ENCODE measurements around the gene GPR3. TPM values are rescaled to one million over a fixed set of nuclear protein-coding genes. Genes with fewer than 3 reads are reported as not detected.

The GPR3 gene
- total and polyA plus RNA-seq, 2 of the 8 experiments (the other 6 are each of a cell fraction or from before 2014, with no cell fraction given): 9.9 to 26.5 TPM

DNA sequence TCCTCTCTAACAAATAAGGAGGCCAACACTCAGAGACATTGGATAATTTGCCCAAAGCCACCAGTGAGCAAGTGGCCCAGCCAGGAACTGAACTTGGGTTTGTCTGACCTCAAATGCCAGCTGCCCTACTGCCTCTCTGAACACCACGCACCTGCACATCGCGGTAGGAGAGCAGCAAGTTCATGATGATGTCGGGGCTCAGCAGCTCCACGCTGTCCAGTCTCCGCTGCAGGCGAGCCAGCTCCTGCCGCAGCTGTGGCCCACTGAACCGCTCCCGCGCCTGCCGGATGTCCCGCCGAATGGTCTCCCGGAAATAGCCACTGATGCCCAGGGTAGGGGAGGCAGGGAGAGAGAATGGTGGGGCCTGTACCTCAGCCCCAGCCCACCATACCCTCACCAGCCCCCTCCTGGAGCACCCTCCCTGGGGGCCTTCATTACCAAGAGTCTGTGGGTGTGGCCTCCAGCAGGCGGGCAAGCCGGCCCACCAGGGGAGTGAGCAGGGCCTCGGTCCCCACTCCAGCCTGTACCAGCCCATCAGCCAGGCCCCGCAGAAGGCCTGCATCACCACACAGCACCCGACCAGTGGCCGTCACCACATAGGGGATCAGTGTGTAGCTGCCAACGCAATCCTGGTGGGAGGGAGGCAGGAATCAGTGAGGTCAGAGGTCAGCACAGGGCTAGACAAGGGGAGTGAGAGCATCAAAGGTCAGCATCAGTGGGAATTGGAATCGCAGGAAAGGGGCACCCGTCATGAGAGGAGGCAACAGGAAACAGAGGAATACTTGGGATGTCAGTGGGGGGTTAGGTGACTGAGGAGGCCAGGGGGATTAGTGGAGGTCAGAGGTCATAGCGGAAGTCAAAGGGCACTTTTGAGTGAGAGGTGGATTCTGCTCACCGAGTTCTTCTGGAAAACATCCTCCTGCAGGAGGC is 28.4 kb upstream of the GPR3 start:
- CTCF ChIA-PET (ENCODE audit: partially characterized antibody): interaction anchor here (0.9 to 28.8 kb wide), 11 partner anchors 8 to 243 kb away, joined by 3 to 625 read pairs (median 16); partner anchors contain the start of genes CD164L2, FCN3, GPR3 and SYTL1
- Histone ChIP-seq H3K79me1 (ENCODE audit: low read depth, low read length) (no peaks in the 10 kb centered on the region), H2AFZ (ENCODE audit: low read length) (no peak overlapping the region), H3K27ac (ENCODE audit: low read depth, low read length) (no peak overlapping the region), H2BK12ac (ENCODE audit: low read depth, low read length) (0 out of 2 replicates have a peak overlapping the region, but pooled peaks have one; percentile 33), H4K5ac (ENCODE audit: insufficient read length, low read depth, low read length) (no peak overlapping the region), H3K18ac (ENCODE audit: extremely low read depth, low read length) (no peak overlapping the region), H3K4me2 (ENCODE audit: insufficient read depth in 1 of 2, low read depth in 2 of 2, low read length in 2 of 2) (peak overlapping the region in 1 of 2 experiments; percentile 97; a peak in 1 of 4 replicates), H3K9ac (replicated peaks in 1 of 4; ENCODE audit: extremely low read depth in 1 of 4, low read depth in 3 of 4, low read length in 3 of 4) (no peak overlapping the region), H3K36me3 (ENCODE audit: control insufficient read depth in 2 of 4, insufficient read depth in 4 of 4, low read length in 3 of 4) (no peaks in the 10 kb centered on the region), H3K23ac (ENCODE audit: insufficient read length) (no peak overlapping the region), H2BK120ac (replicated peaks; ENCODE audit: low read depth, low read length) (no peak overlapping the region), H3K14ac (ENCODE audit: insufficient read length) (no peak overlapping the region), H2BK20ac (ENCODE audit: low read length) (no peak overlapping the region), H3K4ac (replicated peaks; ENCODE audit: insufficient read length, low read depth, low read length) (no peak overlapping the region), H2BK5ac (ENCODE audit: low read depth, low read length) (peak overlapping the region; percentile 48), H3K23me2 (ENCODE audit: low read depth, low read length) (peaks cover 14% of the 10 kb centered on the region), H4K91ac (replicated peaks; ENCODE audit: insufficient read length, low read length) (no peak overlapping the region), H3K79me2 (ENCODE audit: control insufficient read depth in 1 of 2, insufficient read depth in 2 of 2, low read length in 2 of 2) (no peaks in the 10 kb centered on the region), H3K27me3 (replicated peaks in 1 of 4; ENCODE audit: control insufficient read depth in 3 of 4, extremely low read depth in 1 of 4, insufficient read depth in 3 of 4, low read length in 3 of 4) (peaks cover 12 to 29% (median 23%) of the 10 kb centered on the region in 4 experiments), H3K4me1 (replicated peaks in 1 of 4; ENCODE audit: control insufficient read depth in 3 of 4, insufficient read depth in 4 of 4, low read length in 3 of 4) (peaks cover 6 to 26% (median 11%) of the 10 kb centered on the region in 4 experiments), H3K56ac (replicated peaks; ENCODE audit: insufficient read length, low read depth, low read length) (no peak overlapping the region), H4K8ac (ENCODE audit: extremely low read depth, insufficient read depth, low read length) (peak overlapping the region; percentile 46), H3K4me3 (ENCODE audit: extremely low read depth in 1 of 4, insufficient read depth in 2 of 4, low read depth in 3 of 4, low read length in 4 of 4) (no peak overlapping the region), H2AK5ac (ENCODE audit: low read depth, low read length) (peak overlapping the region; percentile 9; the same call in 1 of the 2 replicates), H2BK15ac (ENCODE audit: low read length) (peak overlapping the region; percentile 88; the same call in 1 of the 2 replicates), H3K9me3 (ENCODE audit: insufficient read depth in 2 of 2, low read depth in 1 of 2, low read length in 1 of 2) (no peaks in the 10 kb centered on the region), H4K20me1 (replicated peaks in 1 of 2; ENCODE audit: control insufficient read depth in 1 of 2, insufficient read depth in 2 of 2, low read length in 2 of 2) (peaks cover 0 to 6% of the 10 kb centered on the region in 2 experiments)
- TF ChIP-seq PHF8 (conservative IDR thresholded peaks at IDR 0.05; ENCODE audit: low read depth, low read length) (no peak), GABPA (IDR thresholded peaks at IDR 0.05; ENCODE audit: borderline replicate concordance, insufficient read depth, low read length) (no peak), SP4 (IDR thresholded peaks at IDR 0.05; ENCODE audit: low read length) (no peak), YY1 (IDR thresholded peaks at IDR 0.05; ENCODE audit: low read depth, low read length) (no peak), SIRT6 (IDR thresholded peaks at IDR 0.05; ENCODE audit: low read length) (no peak), RBBP5 (IDR thresholded peaks at IDR 0.05; ENCODE audit: borderline replicate concordance, low read depth, low read length) (no peak), KDM5A (IDR thresholded peaks at IDR 0.05; ENCODE audit: low read length) (no peak), SP1 (IDR thresholded peaks at IDR 0.05; ENCODE audit: low read depth, low read length) (no peak)
- DNase-seq (ENCODE audit: low read depth in 1 of 2, low spot score in 2 of 2): no peak
- POLR2A ChIA-PET (ENCODE audit: partially characterized antibody): interaction anchor here (2.8 to 10.3 kb wide), 3 partner anchors 11 to 22 kb away, joined by 10 to 101 read pairs (median 18); partner anchors contain the start of gene CD164L2
- 87% methylated on average over 26 of the region's 26 CpGs; no CpG with 5 or more reads in 1 of the 2 experiments for WGBS, 2 experiments (ENCODE audit: extremely low coverage in 1 of 2, insufficient coverage in 1 of 2, insufficient read length in 1 of 2, insufficient replicate concordance in 2 of 2, low coverage in 1 of 2, low lambda C conversion rate in 2 of 2, missing lambda C conversion rate in 1 of 2)
- FAIRE-seq: no peak

All from H1 (cell line).